ENCODE results near the gene KRTAP5-9.

GRCh38 chr11:71507102-71507501, 41.1 kb upstream of the KRTAP5-9 start:
- TF ChIP-seq CTCF (IDR thresholded peaks at IDR 0.05; ENCODE audit: low read length) (no peak), EZH2 (IDR thresholded peaks at IDR 0.05; ENCODE audit: borderline replicate concordance, low read length) (no peak)
